GM23338 (cell line): Measurements from ENCODE around the gene NINJ2. TPM values are rescaled to one million over a fixed set of nuclear protein-coding genes. Genes with fewer than 3 reads are reported as not detected.
A peak's percentile ranks its signal among the peaks of the same experiment; 100 is the strongest.

Experiments
- ATAC-seq: fragments of 200-7000 bp; cut with Tn5 transposase; 3 replicates; pipeline ENCODE4 v1.9.1; 2020
- DNase-seq: peaks from one replicate; pipeline ENCODE4 v3.0.0-alpha.2; 2015; ENCODE audit warnings: low spot score
- H2AFZ ChIP-seq: fragments of 200-600 bp; sonication (generic); 2 replicates; pipeline ENCODE4 v1.8.0; 2016; ENCODE audit warnings: antibody characterized with exemption, mild to moderate bottlenecking, moderate library complexity
- H3F3A ChIP-seq: fragments of 200-600 bp; sonication (generic); replicated peaks from 2 replicates; pipeline ENCODE4 v1.8.0; 2017; ENCODE audit warnings: antibody characterized with exemption, mixed run types, low read depth
- H3K27ac ChIP-seq: fragments of 200-600 bp; sonication (generic); 2 replicates; pipeline ENCODE4 v1.6.1; 2016; ENCODE audit warnings: low read depth
- H3K27me3 ChIP-seq: fragments of 200-600 bp; sonication (generic); 2 replicates; pipeline ENCODE4 v1.8.0; 2016; ENCODE audit warnings: mild to moderate bottlenecking, mixed run types, moderate library complexity; ENCODE audit not compliant: insufficient read depth
- H3K36me3 ChIP-seq: fragments of 200-600 bp; sonication (generic); 2 replicates; pipeline ENCODE4 v1.8.0; 2016; ENCODE audit warnings: mild to moderate bottlenecking; ENCODE audit not compliant: insufficient read depth
- H3K4me1 ChIP-seq: fragments of 200-600 bp; sonication (generic); 2 replicates; pipeline ENCODE4 v1.8.0; 2016; ENCODE audit warnings: mild to moderate bottlenecking, moderate library complexity; ENCODE audit not compliant: insufficient read depth
- H3K4me2 ChIP-seq: fragments of 200-600 bp; sonication (generic); 2 replicates; pipeline ENCODE4 v1.7.1; 2017; ENCODE audit warnings: mixed run types
- H3K4me3 ChIP-seq: fragments of 200-600 bp; sonication (generic); 2 replicates; pipeline ENCODE4 v1.6.1; 2016; ENCODE audit warnings: mixed run types
- H3K79me2 ChIP-seq: fragments of 200-600 bp; sonication (generic); replicated peaks from 2 replicates; pipeline ENCODE4 v1.8.0; 2017; ENCODE audit warnings: mild to moderate bottlenecking; ENCODE audit not compliant: insufficient read depth
- H3K9me2 ChIP-seq: fragments of 200-600 bp; sonication (generic); 2 replicates; pipeline ENCODE4 v1.8.0; 2017; ENCODE audit not compliant: insufficient read depth
- H4K20me1 ChIP-seq: fragments of 200-600 bp; sonication (generic); replicated peaks from 2 replicates; pipeline ENCODE4 v1.8.0; 2017; ENCODE audit warnings: mild to moderate bottlenecking; ENCODE audit not compliant: insufficient read depth
- H3K27ac Mint-ChIP-seq: 2 replicates; pipeline ENCODE4 v1.8.0; 2020; ENCODE audit warnings: inconsistent platforms, mild to moderate bottlenecking, moderate library complexity, mixed read lengths
- H3K27me3 Mint-ChIP-seq: 3 replicates; pipeline ENCODE4 v1.8.0; 2022; ENCODE audit warnings: low read depth, mild to moderate bottlenecking, moderate library complexity, mixed read lengths, inconsistent platforms; ENCODE audit not compliant: insufficient read depth, poor library complexity
- H3K36me3 Mint-ChIP-seq: 3 replicates; pipeline ENCODE4 v1.8.0; 2021; ENCODE audit warnings: low read depth, mild to moderate bottlenecking, inconsistent platforms, moderate library complexity, mixed read lengths
- H3K4me1 Mint-ChIP-seq: 3 replicates; pipeline ENCODE4 v1.8.0; 2020; ENCODE audit warnings: mild to moderate bottlenecking, inconsistent platforms, mixed read lengths
- H3K4me3 Mint-ChIP-seq: 3 replicates; pipeline ENCODE4 v1.8.0; 2021; ENCODE audit warnings: moderate library complexity, mild to moderate bottlenecking, inconsistent platforms, mixed read lengths
- H3K9me3 Mint-ChIP-seq: 3 replicates; pipeline ENCODE4 v1.8.0; 2020; ENCODE audit warnings: moderate library complexity, mild to moderate bottlenecking, inconsistent platforms, mixed read lengths
- CREB1 ChIP-seq: fragments of 250-450 bp; sonication (Bioruptor Pico); IDR thresholded peaks from 2 replicates; pipeline ENCODE4 v1.5.0; 2020; ENCODE audit warnings: low read depth, mild to moderate bottlenecking, moderate library complexity
- ETS1 ChIP-seq: IDR thresholded peaks from 2 replicates; pipeline ENCODE4 v1.6.1; 2016; ENCODE audit warnings: antibody characterized with exemption
- EZH2 ChIP-seq: fragments of 200-600 bp; sonication (generic); IDR thresholded peaks from one replicate; pipeline ENCODE4 v1.8.0; 2017; ENCODE audit warnings: antibody characterized with exemption, mild to moderate bottlenecking, low read depth; ENCODE audit not compliant: unreplicated experiment
- EZH2phosphoT487 ChIP-seq: fragments of 200-600 bp; sonication (generic); IDR thresholded peaks from one replicate; pipeline ENCODE4 v1.8.1; 2018; ENCODE audit warnings: antibody characterized with exemption; ENCODE audit not compliant: unreplicated experiment
- JUNB ChIP-seq: IDR thresholded peaks from one replicate; pipeline ENCODE4 v1.6.1; 2016; ENCODE audit warnings: antibody characterized with exemption; ENCODE audit not compliant: unreplicated experiment
- NANOG ChIP-seq: IDR thresholded peaks from 2 replicates; pipeline ENCODE4 v1.6.1; 2016; ENCODE audit warnings: antibody characterized with exemption, borderline replicate concordance
- POLR2AphosphoS5 ChIP-seq: IDR thresholded peaks from 2 replicates; pipeline ENCODE4 v1.6.1; 2016; ENCODE audit warnings: antibody characterized with exemption, low read depth
- REST ChIP-seq: IDR thresholded peaks from one replicate; pipeline ENCODE4 v1.6.1; 2018; ENCODE audit warnings: antibody characterized with exemption; ENCODE audit not compliant: unreplicated experiment
- STAT1 ChIP-seq: IDR thresholded peaks from one replicate; pipeline ENCODE4 v1.6.1; 2016; ENCODE audit warnings: antibody characterized with exemption; ENCODE audit not compliant: unreplicated experiment
- ZNF114 ChIP-seq: fragments of 250-450 bp; sonication (Bioruptor Pico); IDR thresholded peaks from 2 replicates; pipeline ENCODE4 v1.5.0; 2020; ENCODE audit warnings: mild to moderate bottlenecking, moderate library complexity
- ZNF331 ChIP-seq: fragments of 250-450 bp; sonication (Bioruptor Pico); IDR thresholded peaks from 2 replicates; pipeline ENCODE4 v1.5.0; 2020; ENCODE audit warnings: low read depth, mild to moderate bottlenecking, moderate library complexity
- ZNF462 ChIP-seq: fragments of 250-450 bp; sonication (Bioruptor Pico); IDR thresholded peaks from 2 replicates; pipeline ENCODE4 v1.5.0; 2020; ENCODE audit warnings: mild to moderate bottlenecking, moderate library complexity
- polyA plus RNA-seq: library from polyadenylated mRNA; unstranded; fragments of >200 nt; fragmentation: Nextera tagmentation; extraction: Ambion mirVana; gene quantifications from 2 replicates; pipeline ENCODE4 v1.2.1, GENCODE V29; 2016
- total RNA-seq: library from RNA; depleted of rRNA; stranded (reverse); fragments of >200 nt; shearing (Covaris generic); gene quantifications from 2 replicates; pipeline ENCODE4 v1.2.3, GENCODE V29; 2014

Gene NINJ2
- total and polyA plus RNA-seq, 2 experiments from 2014 or later: 0.94 to 2.6 TPM

- H3K36me3 Mint-ChIP-seq: no peaks in the 10 kb centered on the region
- ATAC-seq (no peak), DNase-seq (no peak)
- H3K27ac Mint-ChIP-seq: no peak overlapping the region
- Histone ChIP-seq H4K20me1 (no peaks in the 10 kb centered on the region), H2AFZ (peak overlapping the region; percentile 47; the same call in 1 of the 2 replicates), H3K27me3 (no peaks in the 10 kb centered on the region), H3K27ac (no peak overlapping the region), H3F3A (no peaks in the 10 kb centered on the region), H3K36me3 (no peaks in the 10 kb centered on the region), H3K4me3 (no peak overlapping the region), H3K79me2 (no peaks in the 10 kb centered on the region), H3K4me2 (no peak overlapping the region), H3K4me1 (no peaks in the 10 kb centered on the region), H3K9me2 (no peaks in the 10 kb centered on the region)
- TF ChIP-seq ZNF331 (CRISPR knock-in tag): no peak
- no peak for TF ChIP-seq POLR2AphosphoS5
- TF ChIP-seq ETS1: no peak
- TF ChIP-seq EZH2phosphoT487: no peak
- TF ChIP-seq ZNF462 (CRISPR knock-in tag): no peak
- TF ChIP-seq ZNF114 (CRISPR knock-in tag): no peak
- no peak for TF ChIP-seq STAT1
- TF ChIP-seq REST: no peak
- no peak for TF ChIP-seq NANOG
- no peak for TF ChIP-seq CREB1 (CRISPR knock-in tag)
- TF ChIP-seq JUNB: no peak
- TF ChIP-seq EZH2: no peak
- no peaks in the 10 kb centered on the region; the same call in 2 of the 3 replicates for H3K9me3 Mint-ChIP-seq
- H3K4me3 Mint-ChIP-seq: no peak overlapping the region
- H3K27me3 Mint-ChIP-seq: peaks cover 2% of the 10 kb centered on the region
- H3K4me1 Mint-ChIP-seq: no peaks in the 10 kb centered on the region
Observed at GRCh38 chr12:673849-674248, 10.6 kb upstream of the NINJ2 start.
